Measurements from ENCODE around the gene C4BPA. TPM values are rescaled to one million over a fixed set of nuclear protein-coding genes. Genes with fewer than 3 reads are reported as not detected.

C4BPA gene
- total RNA-seq, 1 experiment from 2014 or later = not detected

DNA sequence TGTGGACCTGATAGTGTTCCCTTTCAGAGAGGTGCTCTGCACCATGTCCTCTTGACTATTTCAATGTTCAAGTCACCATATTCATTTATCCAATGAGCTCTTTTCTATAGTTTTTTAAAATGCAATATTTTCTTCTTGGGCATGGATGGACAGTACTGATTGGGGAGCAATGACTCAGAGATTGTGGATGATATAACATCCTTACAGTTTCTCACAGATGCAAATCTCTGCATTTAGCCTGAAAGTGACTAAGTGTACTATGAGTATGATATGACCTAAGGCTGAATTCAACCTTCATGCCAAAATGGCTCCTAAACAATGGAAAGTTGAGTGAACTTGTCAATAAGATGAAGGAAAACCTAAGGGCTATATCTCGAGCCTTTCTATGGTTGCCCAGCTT lies 36.5 kb downstream of the C4BPA start:
- H2BK12ac ChIP-seq (ENCODE audit: insufficient read length, low read depth, low read length) = no peak overlapping the region
- Mint-ChIP-seq H3K36me3 (ENCODE audit: insufficient read depth in 1 of 3, low read depth in 3 of 3) (no peaks in the 10 kb centered on the region), H3K27ac (no peak overlapping the region), H3K27me3 (ENCODE audit: low read depth) (peaks cover 2% of the 10 kb centered on the region; the same call in 1 of the 2 replicates), H3K4me3 (no peak overlapping the region), H3K4me1 (no peaks in the 10 kb centered on the region), H3K9me3 (no peaks in the 10 kb centered on the region)
- no peak overlapping the region for H3K14ac ChIP-seq (ENCODE audit: insufficient read depth, low read length)
- H2AK5ac ChIP-seq (ENCODE audit: insufficient read length, low read length) = no peak overlapping the region
- H4K5ac ChIP-seq (ENCODE audit: insufficient read length, low read depth, low read length) = no peak overlapping the region
- no peak overlapping the region for H3K56ac ChIP-seq (ENCODE audit: insufficient read length, low read depth, low read length)
- H3K27me3 ChIP-seq (ENCODE audit: insufficient read depth, low read length) = no peaks in the 10 kb centered on the region
- H2BK5ac ChIP-seq (ENCODE audit: insufficient read length, low read length) = no peak overlapping the region
- H3K18ac ChIP-seq (ENCODE audit: insufficient read length, low read depth, low read length) = no peak overlapping the region
- no peak for DNase-seq
- H3K23me2 ChIP-seq (ENCODE audit: insufficient read length, low read depth, low read length, poor library complexity, severe bottlenecking) = no peaks in the 10 kb centered on the region
- no peak overlapping the region for H3K23ac ChIP-seq (ENCODE audit: insufficient read length, low read depth, low read length)
- H3K4me2 ChIP-seq (ENCODE audit: insufficient read depth, insufficient read length, low read length) = no peak overlapping the region
- no peaks in the 10 kb centered on the region for H3K79me1 ChIP-seq (ENCODE audit: insufficient read depth, low read depth, low read length, poor library complexity, severe bottlenecking)
- no peak overlapping the region for H4K8ac ChIP-seq (replicated peaks; ENCODE audit: insufficient read length, low read depth, low read length)
- H2BK20ac ChIP-seq (ENCODE audit: low read depth, low read length, poor library complexity, severe bottlenecking) = no peak overlapping the region
- H2BK120ac ChIP-seq (ENCODE audit: low read depth, low read length, poor library complexity, severe bottlenecking) = no peak overlapping the region
- H3T11ph ChIP-seq (ENCODE audit: low read length) = no peak overlapping the region
- no peak overlapping the region for H3K4ac ChIP-seq (ENCODE audit: low read depth, low read length)
- no peak overlapping the region for H3K27ac ChIP-seq (ENCODE audit: insufficient read length, low read depth, low read length)
- no CpG with 5 or more reads among the region's 1 CpG for WGBS (ENCODE audit: extremely low coverage, insufficient read length, low lambda C conversion rate)
- no peak overlapping the region for H3K9ac ChIP-seq (ENCODE audit: extremely low read depth, insufficient read length, low read length)
- no peak overlapping the region for H2AFZ ChIP-seq (ENCODE audit: low read length)
- TF ChIP-seq, protein P1, sequence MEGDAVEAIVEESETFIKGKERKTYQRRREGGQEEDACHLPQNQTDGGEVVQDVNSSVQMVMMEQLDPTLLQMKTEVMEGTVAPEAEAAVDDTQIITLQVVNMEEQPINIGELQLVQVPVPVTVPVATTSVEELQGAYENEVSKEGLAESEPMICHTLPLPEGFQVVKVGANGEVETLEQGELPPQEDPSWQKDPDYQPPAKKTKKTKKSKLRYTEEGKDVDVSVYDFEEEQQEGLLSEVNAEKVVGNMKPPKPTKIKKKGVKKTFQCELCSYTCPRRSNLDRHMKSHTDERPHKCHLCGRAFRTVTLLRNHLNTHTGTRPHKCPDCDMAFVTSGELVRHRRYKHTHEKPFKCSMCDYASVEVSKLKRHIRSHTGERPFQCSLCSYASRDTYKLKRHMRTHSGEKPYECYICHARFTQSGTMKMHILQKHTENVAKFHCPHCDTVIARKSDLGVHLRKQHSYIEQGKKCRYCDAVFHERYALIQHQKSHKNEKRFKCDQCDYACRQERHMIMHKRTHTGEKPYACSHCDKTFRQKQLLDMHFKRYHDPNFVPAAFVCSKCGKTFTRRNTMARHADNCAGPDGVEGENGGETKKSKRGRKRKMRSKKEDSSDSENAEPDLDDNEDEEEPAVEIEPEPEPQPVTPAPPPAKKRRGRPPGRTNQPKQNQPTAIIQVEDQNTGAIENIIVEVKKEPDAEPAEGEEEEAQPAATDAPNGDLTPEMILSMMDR (conservative IDR thresholded peaks at IDR 0.05) = no peak
- no peaks in the 10 kb centered on the region for H4K20me1 ChIP-seq (ENCODE audit: control insufficient read depth, insufficient read depth, insufficient read length)
- no peaks in the 10 kb centered on the region for H3K79me2 ChIP-seq (ENCODE audit: insufficient read depth, low read length)
- H2BK15ac ChIP-seq (ENCODE audit: low read depth, low read length) = no peak overlapping the region
- no peaks in the 10 kb centered on the region for H3K9me3 ChIP-seq (ENCODE audit: control insufficient read depth, low read depth, low read length)
- no peak overlapping the region for H4K91ac ChIP-seq (ENCODE audit: insufficient read length, low read depth, low read length)
- no peaks in the 10 kb centered on the region for H3K4me1 ChIP-seq (ENCODE audit: insufficient read depth, low read length)

All from H9 (cell line).